GM12878 (cell line): ENCODE measurements around the gene TAS2R30. TPM values are rescaled to one million over a fixed set of nuclear protein-coding genes. Genes with fewer than 3 reads are reported as not detected.
A peak's percentile ranks its signal among the peaks of the same experiment; 100 is the strongest.

Source experiments
- ATAC-seq: fragments of 200-7000 bp; cut with Tn5 transposase; 3 replicates; pipeline ENCODE4 v1.9.1; 2020; ENCODE audit warnings: mild to moderate bottlenecking, moderate library complexity
- BruUV-seq: library from RNA; stranded (reverse); fragments of 400-500 nt; replicated peaks from 2 replicates; lab custom pipeline; 2021; lab: Mats Ljungman, UMichigan
- CTCF ChIA-PET: fragments of 300-600 bp; sonication (Branson Sonifier 250); formaldehyde crosslinking; extraction: SDS; loops from one replicate; lab custom pipeline; 2021; ENCODE audit warnings: inconsistent platforms; lab: Yijun Ruan, JAX
- POLR2A ChIA-PET: fragments of 350-600 bp; formaldehyde crosslinking; extraction: SDS; loops from one replicate; lab custom pipeline; 2021; ENCODE audit warnings: inconsistent platforms; lab: Charles Lee
- RAD21 ChIA-PET: fragments of 300-600 bp; sonication (Branson Sonifier 250); formaldehyde crosslinking; loops from one replicate; lab custom pipeline; 2023; ENCODE audit warnings: antibody characterized with exemption; ENCODE audit not compliant: unreplicated experiment; lab: Charles Lee
- SMC1A ChIA-PET: fragments of 300-600 bp; sonication (Branson Sonifier 250); formaldehyde crosslinking; loops from one replicate; lab custom pipeline; 2023; ENCODE audit not compliant: unreplicated experiment, uncharacterized antibody; lab: Charles Lee
- DNase-seq: peaks from one replicate; pipeline ENCODE4 v3.0.0-alpha.2; 2011; ENCODE audit warnings: low read depth, low spot score
- FAIRE-seq: peaks from 3 replicates; lab custom pipeline; 2011; peaks lifted over from hg19 to GRCh38; lab: Jason Lieb, UNC
- H2AFZ ChIP-seq: 2 replicates; pipeline ENCODE4 v1.6.0; 2011; ENCODE audit warnings: low read depth, low read length, control low read depth; ENCODE audit not compliant: control insufficient read depth
- H3K27ac ChIP-seq: 2 replicates; pipeline ENCODE4 v1.5.1; 2011; ENCODE audit warnings: control low read depth; ENCODE audit not compliant: control insufficient read depth, insufficient read depth
- H3K27me3 ChIP-seq, 2 experiments: replicated peaks in 1 of 2; 2 replicates each; pipeline versions ENCODE4 v1.6.0 to v1.6.1; 2011; ENCODE audit warnings: low read length in 1 of 2; ENCODE audit not compliant: control insufficient read depth in 2 of 2, insufficient read depth in 2 of 2
- H3K36me3 ChIP-seq, 2 experiments: 2 replicates each; pipeline ENCODE4 v1.5.1; 2011; ENCODE audit warnings: low read length in 1 of 2; ENCODE audit not compliant: control insufficient read depth in 2 of 2, insufficient read depth in 2 of 2
- H3K4me1 ChIP-seq: 2 replicates; pipeline ENCODE4 v1.6.1; 2011; ENCODE audit warnings: mild to moderate bottlenecking, low read length, moderate library complexity, mixed read lengths; ENCODE audit not compliant: control insufficient read depth, insufficient read depth
- H3K4me2 ChIP-seq: 2 replicates; pipeline ENCODE4 v1.6.0; 2011; ENCODE audit warnings: control low read depth; ENCODE audit not compliant: control insufficient read depth, insufficient read depth
- H3K4me3 ChIP-seq: fragments of 200-600 bp; sonication (generic); 2 replicates; pipeline ENCODE4 v1.5.1; 2016
- H3K79me2 ChIP-seq: 2 replicates; pipeline ENCODE4 v1.6.0; 2011; ENCODE audit warnings: low read length; ENCODE audit not compliant: control insufficient read depth, insufficient read depth
- H3K9ac ChIP-seq: 2 replicates; pipeline ENCODE4 v1.8.0; 2011; ENCODE audit warnings: low read length, control low read depth, mixed read lengths; ENCODE audit not compliant: control insufficient read depth, insufficient read depth
- H3K9me3 ChIP-seq: replicated peaks from 3 replicates; pipeline ENCODE4 v1.5.1; 2011; ENCODE audit warnings: mild to moderate bottlenecking, low read length; ENCODE audit not compliant: control insufficient read depth, insufficient read depth
- H4K20me1 ChIP-seq: 2 replicates; pipeline ENCODE4 v1.6.0; 2011; ENCODE audit not compliant: control insufficient read depth, insufficient read depth
- BCL3 ChIP-seq: IDR thresholded peaks from 2 replicates; pipeline ENCODE4 v1.6.1; 2011; ENCODE audit warnings: borderline replicate concordance, low read depth, mild to moderate bottlenecking, moderate library complexity, low read length; ENCODE audit not compliant: insufficient read depth, poor library complexity, severe bottlenecking
- CHD2 ChIP-seq: IDR thresholded peaks from 2 replicates; pipeline ENCODE4 v1.6.1; 2011; ENCODE audit warnings: low read depth, low read length, improper control_type of control experiment, borderline replicate concordance
- EED ChIP-seq: sonication (generic); IDR thresholded peaks from 2 replicates; pipeline ENCODE4 v1.6.1; 2016; ENCODE audit warnings: antibody characterized with exemption, low read depth
- EGR1 ChIP-seq, 2 experiments: IDR thresholded peaks; 1 replicate in 1 of 2; 2 replicates in 1 of 2; pipeline ENCODE4 v1.6.1; 2011 to 2012; ENCODE audit warnings: low read depth in 2 of 2, low read length in 2 of 2, borderline replicate concordance in 1 of 2, mild to moderate bottlenecking in 1 of 2, moderate library complexity in 1 of 2
- FOXM1 ChIP-seq: IDR thresholded peaks from 2 replicates; pipeline ENCODE4 v1.6.1; 2012; ENCODE audit warnings: low read depth, mild to moderate bottlenecking, inconsistent platforms, low read length, moderate library complexity
- GABPA ChIP-seq: IDR thresholded peaks from 2 replicates; pipeline ENCODE4 v1.6.1; 2014; ENCODE audit warnings: antibody characterized with exemption, low read depth, mild to moderate bottlenecking, inconsistent platforms
- HDAC2 ChIP-seq: fragments of 200-600 bp; sonication (generic); IDR thresholded peaks from 2 replicates; pipeline ENCODE4 v1.6.1; 2017
- HDGF ChIP-seq: fragments of 450-650 bp; IDR thresholded peaks from 2 replicates; pipeline ENCODE4 v1.6.1; 2016; ENCODE audit warnings: antibody characterized with exemption
- JUNB ChIP-seq: IDR thresholded peaks from 2 replicates; pipeline ENCODE4 v1.6.1; 2016; ENCODE audit warnings: antibody characterized with exemption, mild to moderate bottlenecking
- KDM1A ChIP-seq: fragments of 200-600 bp; sonication (generic); IDR thresholded peaks from 2 replicates; pipeline ENCODE4 v1.6.1; 2016; ENCODE audit warnings: borderline replicate concordance
- NFIC ChIP-seq: IDR thresholded peaks from 2 replicates; pipeline ENCODE4 v1.6.1; 2012; ENCODE audit warnings: low read depth, mild to moderate bottlenecking, inconsistent platforms, low read length, moderate library complexity
- NFYB ChIP-seq: IDR thresholded peaks from 2 replicates; pipeline ENCODE4 v1.6.1; 2011; ENCODE audit warnings: low read depth, mild to moderate bottlenecking, low read length, improper control_type of control experiment, moderate library complexity; ENCODE audit not compliant: insufficient read depth
- PKNOX1 ChIP-seq: fragments of 450-650 bp; IDR thresholded peaks from 2 replicates; pipeline ENCODE4 v1.6.1; 2016; ENCODE audit warnings: mild to moderate bottlenecking
- PML ChIP-seq: IDR thresholded peaks from 2 replicates; pipeline ENCODE4 v1.6.1; 2012; ENCODE audit warnings: low read length, inconsistent platforms
- POLR2AphosphoS5 ChIP-seq: IDR thresholded peaks from 2 replicates; pipeline ENCODE4 v1.6.1; 2011; ENCODE audit warnings: mild to moderate bottlenecking, low read length, inconsistent platforms
- SIN3A ChIP-seq: IDR thresholded peaks from 2 replicates; pipeline ENCODE4 v1.6.1; 2012; ENCODE audit warnings: low read depth, low read length, improper control_type of control experiment
- SMAD5 ChIP-seq: IDR thresholded peaks from 2 replicates; pipeline ENCODE4 v1.6.1; 2016; ENCODE audit warnings: antibody characterized with exemption, low read depth
- SREBF1 ChIP-seq: IDR thresholded peaks from 2 replicates; pipeline ENCODE4 v1.6.1; 2012; ENCODE audit warnings: mild to moderate bottlenecking, low read length
- SREBF2 ChIP-seq: IDR thresholded peaks from 2 replicates; pipeline ENCODE4 v1.6.1; 2012; ENCODE audit warnings: mild to moderate bottlenecking, low read length
- TARDBP ChIP-seq: IDR thresholded peaks from 2 replicates; pipeline ENCODE4 v1.6.1; 2016; ENCODE audit warnings: borderline replicate concordance
- TBL1XR1 ChIP-seq: IDR thresholded peaks from 2 replicates; pipeline ENCODE4 v1.6.1; 2012; ENCODE audit warnings: low read depth, low read length, improper control_type of control experiment
- ZNF622 ChIP-seq: fragments of 450-650 bp; IDR thresholded peaks from 2 replicates; pipeline ENCODE4 v1.6.1; 2017; ENCODE audit warnings: mild to moderate bottlenecking, inconsistent platforms
- in situ Hi-C: fragments of 300-500 bp; cut with MboI; formaldehyde crosslinking; loops from 9 replicates; pipeline ENCODE4 v1.14.3; 2018; ENCODE audit warnings: mixed read lengths
- intact Hi-C: fragments of 100-400 bp; cut with micrococcal nuclease; formaldehyde crosslinking; loops from one replicate; pipeline ENCODE4 v1.14.2; 2022; ENCODE audit not compliant: unreplicated experiment
- polyA plus RNA-seq, 11 experiments: library from polyadenylated mRNA; depleted of rRNA in 4 of 11; unstranded in 6 of 11; stranded (reverse) in 5 of 11; fragments of >200 nt; fragmentation: Nextera tagmentation in 4 of 11; fragmentation: Illumina TruSeq in 1 of 11; extraction: Ambion mirVana in 4 of 11; extraction: Trizol in 1 of 11; gene quantifications; 1 replicate in 1 of 11; 2 replicates in 10 of 11; pipeline versions ENCODE4 v1.2.1 to v1.2.3, GENCODE V29; 2011 to 2016; ENCODE audit warnings: inconsistent platforms in 2 of 11, missing spikeins in 2 of 11, low read depth in 1 of 11
- total RNA-seq, 4 experiments: library from RNA; depleted of rRNA in 3 of 4; stranded (reverse); fragments of >200 nt in 3 of 4; fragmentation: Illumina TruSeq in 1 of 4; extraction: Trizol in 1 of 4; gene quantifications; 2 replicates each; pipeline versions ENCODE4 v1.2.1 to v1.2.3, GENCODE V29; 2013 to 2021
- TF ChIP-seq, protein P1 (sequence below): fragments of 450-650 bp; IDR thresholded peaks from 2 replicates; pipeline ENCODE4 v1.6.1; 2017; ENCODE audit warnings: mild to moderate bottlenecking, moderate library complexity

The TAS2R30 gene
- total and polyA plus RNA-seq, 10 of the 15 experiments (the other 5 are each of a cell fraction or from before 2014, with no cell fraction given): 0.09 to 5.9 (median 0.54) TPM; not detected in 3

GRCh38 chr12:11183011-11183410 is 48.6 kb upstream of the TAS2R30 start:
- no peak overlapping the region for H3K9ac ChIP-seq
- no peaks in the 10 kb centered on the region for H3K27me3 ChIP-seq
- H3K9me3 ChIP-seq: no peaks in the 10 kb centered on the region
- H2AFZ ChIP-seq: no peak overlapping the region
- no peaks in the 10 kb centered on the region for H3K79me2 ChIP-seq
- ATAC-seq (no peak), DNase-seq (no peak), FAIRE-seq (no peak)
- H3K4me1 ChIP-seq: no peaks in the 10 kb centered on the region
- no peak overlapping the region for H3K4me2 ChIP-seq
- RAD21 ChIA-PET: no interaction called here
- no peak overlapping the region for H3K4me3 ChIP-seq
- H3K27ac ChIP-seq: no peak overlapping the region
- intact Hi-C loops (no loop called here), in situ Hi-C loops (no loop called here)
- H4K20me1 ChIP-seq: no peaks in the 10 kb centered on the region
- no TSS peak for BruUV-seq
- SMC1A ChIA-PET: no interaction called here
- CTCF ChIA-PET: interaction anchor here (0.9 kb wide), 1 partner anchor 39 kb away, joined by 3 read pairs; no protein-coding TSS in a partner anchor
- H3K36me3 ChIP-seq: no peaks in the 10 kb centered on the region
- POLR2A ChIA-PET: no interaction called here
- TF ChIP-seq FOXM1: no peak
- no peak for TF ChIP-seq KDM1A
- peak; percentile 53 for TF ChIP-seq JUNB
- no peak for TF ChIP-seq GABPA
- TF ChIP-seq HDAC2: no peak
- no peak for TF ChIP-seq TBL1XR1
- no peak for TF ChIP-seq SREBF1
- no peak for TF ChIP-seq POLR2AphosphoS5
- no peak for TF ChIP-seq PKNOX1
- TF ChIP-seq ZNF622: no peak
- TF ChIP-seq EGR1 (IDR thresholded peaks at IDR 0.05; ENCODE audit: borderline replicate concordance in 1 of 2, low read depth in 2 of 2, low read length in 2 of 2): no peak
- peak; percentile 28 for TF ChIP-seq BCL3
- TF ChIP-seq SMAD5: no peak
- no peak for TF ChIP-seq PML
- no peak for TF ChIP-seq SREBF2
- no peak for TF ChIP-seq SIN3A
- no peak for TF ChIP-seq EED
- TF ChIP-seq TARDBP: no peak
- no peak for TF ChIP-seq HDGF
- TF ChIP-seq, protein P1, sequence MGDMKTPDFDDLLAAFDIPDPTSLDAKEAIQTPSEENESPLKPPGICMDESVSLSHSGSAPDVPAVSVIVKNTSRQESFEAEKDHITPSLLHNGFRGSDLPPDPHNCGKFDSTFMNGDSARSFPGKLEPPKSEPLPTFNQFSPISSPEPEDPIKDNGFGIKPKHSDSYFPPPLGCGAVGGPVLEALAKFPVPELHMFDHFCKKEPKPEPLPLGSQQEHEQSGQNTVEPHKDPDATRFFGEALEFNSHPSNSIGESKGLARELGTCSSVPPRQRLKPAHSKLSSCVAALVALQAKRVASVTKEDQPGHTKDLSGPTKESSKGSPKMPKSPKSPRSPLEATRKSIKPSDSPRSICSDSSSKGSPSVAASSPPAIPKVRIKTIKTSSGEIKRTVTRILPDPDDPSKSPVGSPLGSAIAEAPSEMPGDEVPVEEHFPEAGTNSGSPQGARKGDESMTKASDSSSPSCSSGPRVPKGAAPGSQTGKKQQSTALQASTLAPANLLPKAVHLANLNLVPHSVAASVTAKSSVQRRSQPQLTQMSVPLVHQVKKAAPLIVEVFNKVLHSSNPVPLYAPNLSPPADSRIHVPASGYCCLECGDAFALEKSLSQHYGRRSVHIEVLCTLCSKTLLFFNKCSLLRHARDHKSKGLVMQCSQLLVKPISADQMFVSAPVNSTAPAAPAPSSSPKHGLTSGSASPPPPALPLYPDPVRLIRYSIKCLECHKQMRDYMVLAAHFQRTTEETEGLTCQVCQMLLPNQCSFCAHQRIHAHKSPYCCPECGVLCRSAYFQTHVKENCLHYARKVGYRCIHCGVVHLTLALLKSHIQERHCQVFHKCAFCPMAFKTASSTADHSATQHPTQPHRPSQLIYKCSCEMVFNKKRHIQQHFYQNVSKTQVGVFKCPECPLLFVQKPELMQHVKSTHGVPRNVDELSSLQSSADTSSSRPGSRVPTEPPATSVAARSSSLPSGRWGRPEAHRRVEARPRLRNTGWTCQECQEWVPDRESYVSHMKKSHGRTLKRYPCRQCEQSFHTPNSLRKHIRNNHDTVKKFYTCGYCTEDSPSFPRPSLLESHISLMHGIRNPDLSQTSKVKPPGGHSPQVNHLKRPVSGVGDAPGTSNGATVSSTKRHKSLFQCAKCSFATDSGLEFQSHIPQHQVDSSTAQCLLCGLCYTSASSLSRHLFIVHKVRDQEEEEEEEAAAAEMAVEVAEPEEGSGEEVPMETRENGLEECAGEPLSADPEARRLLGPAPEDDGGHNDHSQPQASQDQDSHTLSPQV: no peak
- no peak for TF ChIP-seq NFYB
- no peak for TF ChIP-seq CHD2
- TF ChIP-seq NFIC: peak; percentile 42; the same call in 1 of the 2 replicates
